K562 (cell line): ENCODE results near the gene CGNL1. TPM values are rescaled to one million over a fixed set of nuclear protein-coding genes. Genes with fewer than 3 reads are reported as not detected.

Source experiments
- ATAC-seq: fragments of 200-7000 bp; cut with Tn5 transposase; 3 replicates; pipeline ENCODE4 v1.9.1; 2020; ENCODE audit warnings: moderate library complexity
- BruUV-seq: library from RNA; stranded (reverse); fragments of 400-500 nt; replicated peaks from 2 replicates; lab custom pipeline; 2021; lab: Mats Ljungman, UMichigan
- CTCF ChIA-PET: fragments of 300-600 bp; formaldehyde crosslinking; extraction: SDS; loops from one replicate; lab custom pipeline; 2021; ENCODE audit warnings: low intra/inter-chr PET ratio; lab: Yijun Ruan, JAX
- POLR2A ChIA-PET: fragments of 300-600, 350-650 bp; sonication (Branson Sonifier 250); formaldehyde crosslinking; extraction: SDS; loops from one replicate; lab custom pipeline; 2021; ENCODE audit warnings: antibody characterized with exemption, inconsistent platforms; lab: Yijun Ruan, JAX
- DNase-seq, 4 experiments: peaks; one replicate each; pipeline versions ENCODE4 v3.0.0 to v3.0.0-alpha.2; 2011 to 2018; ENCODE audit warnings: low spot score in 3 of 4, mixed read lengths in 3 of 4; ENCODE audit errors: extremely low read depth in 1 of 4
- FAIRE-seq: peaks from 2 replicates; lab custom pipeline; 2011; peaks lifted over from hg19 to GRCh38; lab: Jason Lieb, UNC
- H2AFZ ChIP-seq: 2 replicates; pipeline ENCODE4 v1.6.0; 2011; ENCODE audit warnings: low read depth, low read length, control low read depth, inconsistent platforms
- H3K27ac ChIP-seq: fragments of 200-600 bp; 3 replicates; pipeline ENCODE4 v1.8.0; 2011; ENCODE audit warnings: low read depth, mild to moderate bottlenecking, control low read depth, inconsistent platforms, low read length, moderate library complexity, mixed read lengths; ENCODE audit errors: extremely low read depth
- H3K27me3 ChIP-seq, 2 experiments: fragments of 300-600 bp in 1 of 2; 2 replicates in 1 of 2; 3 replicates in 1 of 2; pipeline versions ENCODE4 v1.6.0 to v1.8.0; 2011; ENCODE audit warnings: inconsistent platforms in 2 of 2, low read length in 2 of 2, mild to moderate bottlenecking in 1 of 2, mixed read lengths in 1 of 2, moderate library complexity in 1 of 2; ENCODE audit not compliant: control insufficient read depth in 2 of 2, insufficient read depth in 2 of 2
- H3K36me3 ChIP-seq: fragments of 300-600 bp; 3 replicates; pipeline ENCODE4 v1.8.0; 2011; ENCODE audit warnings: mild to moderate bottlenecking, low read length, inconsistent platforms; ENCODE audit not compliant: control insufficient read depth, insufficient read depth
- H3K4me1 ChIP-seq, 2 experiments: fragments of 200-600 bp in 1 of 2; replicated peaks in 1 of 2; 2 replicates in 1 of 2; 3 replicates in 1 of 2; pipeline versions ENCODE4 v1.5.1 to v1.8.0; 2011; ENCODE audit warnings: inconsistent platforms in 2 of 2, low read length in 2 of 2, mild to moderate bottlenecking in 1 of 2, mixed read lengths in 1 of 2, moderate library complexity in 1 of 2; ENCODE audit not compliant: control insufficient read depth in 2 of 2, insufficient read depth in 2 of 2
- H3K4me2 ChIP-seq: 2 replicates; pipeline ENCODE4 v1.6.1; 2011; ENCODE audit warnings: low read length, control low read depth, inconsistent platforms, mixed read lengths; ENCODE audit not compliant: insufficient read depth
- H3K4me3 ChIP-seq: fragments of 200-600 bp; sonication (generic), shearing (Covaris generic); 2 replicates; pipeline ENCODE4 v1.5.1; 2016; ENCODE audit warnings: control low read depth, inconsistent platforms
- H3K79me2 ChIP-seq: fragments of 200-600 bp; 3 replicates; pipeline ENCODE4 v1.8.0; 2011; ENCODE audit warnings: low read length, inconsistent platforms; ENCODE audit not compliant: control insufficient read depth, insufficient read depth
- H3K9ac ChIP-seq, 2 experiments: 2 replicates each; pipeline versions ENCODE4 v1.6.0 to v1.6.1; 2011; ENCODE audit warnings: low read depth in 2 of 2, low read length in 2 of 2, control low read depth in 1 of 2, inconsistent platforms in 1 of 2, mild to moderate bottlenecking in 1 of 2, mixed read lengths in 1 of 2; ENCODE audit not compliant: insufficient read depth in 1 of 2
- H3K9me1 ChIP-seq: one replicate; pipeline ENCODE4 v1.6.0; 2011; ENCODE audit warnings: inconsistent platforms, mild to moderate bottlenecking, low read length, moderate library complexity; ENCODE audit not compliant: control insufficient read depth, insufficient read depth
- H3K9me3 ChIP-seq: replicated peaks from 2 replicates; pipeline ENCODE4 v1.5.1; 2011; ENCODE audit warnings: low read depth, low read length, inconsistent platforms; ENCODE audit not compliant: control insufficient read depth, insufficient read depth
- H4K20me1 ChIP-seq: replicated peaks from 2 replicates; pipeline ENCODE4 v1.6.1; 2011; ENCODE audit warnings: low read length, inconsistent platforms, mixed read lengths; ENCODE audit not compliant: control insufficient read depth, insufficient read depth
- ATF1 ChIP-seq, 2 experiments: fragments of 450-650 bp in 1 of 2; IDR thresholded peaks; 2 replicates each; pipeline ENCODE4 v1.6.1; 2016; ENCODE audit warnings: missing compliant biosample characterization in 1 of 2, missing genetic modification characterization in 1 of 2
- C11orf30 ChIP-seq: fragments of 450-650 bp; IDR thresholded peaks from 2 replicates; pipeline ENCODE4 v1.6.1; 2016; ENCODE audit warnings: low read depth, mild to moderate bottlenecking
- CEBPG ChIP-seq, 3 experiments: fragments of 200-800 bp in 1 of 3; sonication (Bioruptor generic) in 1 of 3; sonication (generic) in 1 of 3; formaldehyde crosslinking in 1 of 3; IDR thresholded peaks in 2 of 3; conservative IDR thresholded peaks in 1 of 3; 2 replicates each; pipeline versions ENCODE4 v1.6.1 to v1.8.0; 2016 to 2022; ENCODE audit warnings: missing compliant biosample characterization in 2 of 3, missing genetic modification characterization in 2 of 3, mild to moderate bottlenecking in 1 of 3, missing genetic modification reagents in 1 of 3
- ELF2 ChIP-seq: fragments of 250-450 bp; sonication (Bioruptor Pico); IDR thresholded peaks from 2 replicates; pipeline ENCODE4 v1.5.0; 2021; ENCODE audit warnings: mild to moderate bottlenecking
- FOXK2 ChIP-seq, 2 experiments: fragments of 450-650 bp; IDR thresholded peaks in 1 of 2; conservative IDR thresholded peaks in 1 of 2; 2 replicates each; pipeline ENCODE4 v1.6.1; 2016; ENCODE audit warnings: low read depth in 2 of 2, mild to moderate bottlenecking in 1 of 2
- GATA2 ChIP-seq: sonication (generic); formaldehyde crosslinking; IDR thresholded peaks from 2 replicates; pipeline ENCODE4 v1.4.0; 2020; ENCODE audit warnings: mild to moderate bottlenecking, missing genetic modification reagents
- KDM2B ChIP-seq: fragments of 250-450 bp; sonication (Bioruptor Pico); IDR thresholded peaks from 2 replicates; pipeline ENCODE4 v1.8.0; 2021; ENCODE audit warnings: mild to moderate bottlenecking, moderate library complexity
- NFXL1 ChIP-seq: fragments of 450-650 bp; formaldehyde crosslinking; IDR thresholded peaks from 2 replicates; pipeline ENCODE4 v1.4.0; 2021; ENCODE audit warnings: mild to moderate bottlenecking
- PHF20 ChIP-seq: fragments of 450-650 bp; IDR thresholded peaks from 2 replicates; pipeline ENCODE4 v1.6.1; 2018; ENCODE audit not compliant: partially characterized antibody
- PRMT5 ChIP-seq: sonication (generic); formaldehyde crosslinking; IDR thresholded peaks from 2 replicates; pipeline ENCODE4 v1.5.0; 2020; ENCODE audit warnings: missing genetic modification reagents
- USF2 ChIP-seq: sonication (generic); formaldehyde crosslinking; IDR thresholded peaks from 2 replicates; pipeline ENCODE4 v1.5.0; 2020; ENCODE audit warnings: missing genetic modification reagents
- ZNF316 ChIP-seq: fragments of 450-650 bp; IDR thresholded peaks from 2 replicates; pipeline ENCODE4 v1.6.1; 2016
- ZNF347 ChIP-seq: fragments of 450-650 bp; formaldehyde crosslinking; IDR thresholded peaks from 2 replicates; pipeline ENCODE4 v1.4.0; 2020; ENCODE audit warnings: low read depth, mild to moderate bottlenecking, moderate library complexity
- ZNF695 ChIP-seq: fragments of 450-650 bp; formaldehyde crosslinking; IDR thresholded peaks from 2 replicates; pipeline ENCODE4 v1.4.0; 2020; ENCODE audit warnings: mild to moderate bottlenecking, moderate library complexity
- ZNF75A ChIP-seq: fragments of 450-650 bp; formaldehyde crosslinking; IDR thresholded peaks from 2 replicates; pipeline ENCODE4 v1.4.0; 2020; ENCODE audit warnings: mild to moderate bottlenecking
- WGBS: fragments of 100-300 bp; shearing (Covaris generic); methylation state at CpG from one replicate; pipeline ENCODE4 v1.1.6; 2016; ENCODE audit warnings: low coverage, mixed read lengths; ENCODE audit not compliant: insufficient coverage; ENCODE audit errors: missing lambda C conversion rate; 5-methylcytosine and 5-hydroxymethylcytosine counted together
- in situ Hi-C: fragments of 300-500 bp; cut with MboI; formaldehyde crosslinking; loops from 4 replicates; pipeline ENCODE4 v1.15.0; 2018; ENCODE audit warnings: inconsistent platforms, mixed read lengths
- intact Hi-C: fragments of 100-400 bp; cut with micrococcal nuclease; formaldehyde crosslinking; loops from 2 replicates; pipeline ENCODE4 v1.14.2; 2022
- polyA plus RNA-seq, 8 experiments: library from polyadenylated mRNA; depleted of rRNA in 4 of 8; stranded (reverse) in 5 of 8; unstranded in 3 of 8; fragments of >200 nt; fragmentation: Nextera tagmentation in 2 of 8; fragmentation: Illumina TruSeq in 1 of 8; extraction: Ambion mirVana in 2 of 8; extraction: Trizol in 1 of 8; gene quantifications; 2 replicates each; pipeline versions ENCODE4 v1.2.1 to v1.2.3, GENCODE V29; 2011 to 2014; ENCODE audit warnings: inconsistent platforms in 1 of 8, missing spikeins in 1 of 8
- total RNA-seq, 7 experiments: library from RNA; depleted of rRNA in 6 of 7; stranded (reverse); fragments of >200 nt in 6 of 7; fragmentation: Illumina TruSeq in 2 of 7; extraction: Trizol in 2 of 7; gene quantifications; 2 replicates each; pipeline versions ENCODE4 v1.2.1 to v1.2.3, GENCODE V29; 2011 to 2021; ENCODE audit warnings: low replicate concordance in 1 of 7

CGNL1 gene
- total and polyA plus RNA-seq, 9 of the 15 experiments (the other 6 are each of a cell fraction or from before 2014, with no cell fraction given) = 0.01 to 0.07 TPM; not detected in 7

DNA sequence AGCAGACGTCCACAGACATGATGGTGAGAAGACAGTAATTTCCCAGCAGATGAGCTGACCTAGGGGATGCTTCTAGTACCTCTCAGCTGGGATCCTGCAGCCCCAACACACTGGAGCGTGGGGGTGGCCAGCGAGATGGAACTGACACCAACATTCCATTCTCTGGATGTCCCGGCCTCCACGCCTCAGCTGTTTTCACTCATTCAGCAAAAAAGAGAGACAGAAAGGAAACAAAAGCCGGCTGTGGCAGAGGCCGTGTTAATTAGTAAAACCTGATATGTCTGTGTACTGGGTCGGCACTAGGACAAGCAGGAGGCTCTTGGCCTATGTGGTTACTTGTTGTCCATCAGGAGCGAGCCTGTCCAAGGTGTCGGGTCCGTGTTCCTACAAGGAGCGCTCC lies 132.8 kb downstream of the CGNL1 start:
- in situ Hi-C loops = no loop called here
- Histone ChIP-seq H3K9me3 (no peaks in the 10 kb centered on the region), H3K9ac (no peak overlapping the region), H3K36me3 (no peaks in the 10 kb centered on the region), H3K4me2 (no peak overlapping the region), H3K79me2 (no peaks in the 10 kb centered on the region), H3K27me3 (peaks cover 16 to 23% of the 10 kb centered on the region in 2 experiments; a peak in 4 of 5 replicates), H3K27ac (no peak overlapping the region), H4K20me1 (no peaks in the 10 kb centered on the region), H3K4me1 (no peaks in the 10 kb centered on the region), H3K4me3 (no peak overlapping the region), H2AFZ (no peak overlapping the region), H3K9me1 (no peaks in the 10 kb centered on the region)
- ATAC-seq = no peak
- DNase-seq = no peak
- no peak for FAIRE-seq
- ChIA-PET POLR2A (interaction anchor here (0.6 kb wide), 1 partner anchor 206 kb away, joined by 3 read pairs; no protein-coding TSS in a partner anchor), CTCF (no interaction called here)
- WGBS = 2% methylated on average over 12 of the region's 12 CpGs
- no TSS peak for BruUV-seq
- no peak for TF ChIP-seq ZNF347
- TF ChIP-seq ZNF316 = peak; percentile 11; the same call in 1 of the 2 replicates
- peak; percentile 23; the same call in 1 of the 2 replicates for TF ChIP-seq C11orf30
- intact Hi-C loops = no loop called here

GRCh38 chr15:57509965-57510364 lies 133.7 kb downstream of the CGNL1 start:
- no peaks in the 10 kb centered on the region for H3K36me3 ChIP-seq
- BruUV-seq = no TSS peak
- H3K4me2 ChIP-seq = no peak overlapping the region
- CTCF ChIA-PET = no interaction called here
- no peak overlapping the region for H3K27ac ChIP-seq
- no peaks in the 10 kb centered on the region for H3K9me1 ChIP-seq
- in situ Hi-C loops (no loop called here), intact Hi-C loops (no loop called here)
- H3K27me3 ChIP-seq = peaks cover 16 to 17% of the 10 kb centered on the region in 2 experiments; a peak in 4 of 5 replicates
- no peaks in the 10 kb centered on the region for H3K79me2 ChIP-seq
- no peak for ATAC-seq
- no peaks in the 10 kb centered on the region for H4K20me1 ChIP-seq
- H3K9ac ChIP-seq = no peak overlapping the region
- no peak overlapping the region for H3K4me3 ChIP-seq
- H3K9me3 ChIP-seq = no peaks in the 10 kb centered on the region
- H2AFZ ChIP-seq = no peak overlapping the region
- no peak for FAIRE-seq
- H3K4me1 ChIP-seq = no peaks in the 10 kb centered on the region
- WGBS = 2% methylated on average over 4 of the region's 4 CpGs
- DNase-seq = no peak
- POLR2A ChIA-PET = no interaction called here
- TF ChIP-seq FOXK2 (conservative IDR thresholded peaks at IDR 0.05 in 1 of 2, IDR thresholded peaks at IDR 0.05 in 1 of 2; ENCODE audit: low read depth in 2 of 2) (no peak), USF2 (CRISPR knock-in tag) (no peak), PRMT5 (CRISPR knock-in tag) (no peak), ZNF695 (no peak), KDM2B (CRISPR knock-in tag) (no peak), CEBPG (CRISPR knock-in tag; IDR thresholded peaks at IDR 0.05) (no peak), CEBPG (tag; conservative IDR thresholded peaks at IDR 0.05 in 1 of 2, IDR thresholded peaks at IDR 0.05 in 1 of 2) (no peak), PHF20 (no peak), ZNF75A (CRISPR knock-in tag) (no peak), GATA2 (no peak), NFXL1 (CRISPR knock-in tag) (no peak), ATF1 (CRISPR knock-in tag; IDR thresholded peaks at IDR 0.05) (no peak), ATF1 (tag; IDR thresholded peaks at IDR 0.05) (no peak), ELF2 (CRISPR knock-in tag) (no peak)
